GM12865 (cell line): ENCODE results near the gene FSHB.
"Not testable (repeated sequence)": the region's sequence is repeated elsewhere in the genome, so short reads cannot be mapped to it uniquely, and the experiment has no call there.

Experiments
- DNase-seq: peaks from one replicate; pipeline ENCODE4 v3.0.0; 2010; ENCODE audit warnings: low read depth
- H3K4me3 ChIP-seq: 2 replicates; pipeline ENCODE4 v1.5.1; 2011; ENCODE audit warnings: mild to moderate bottlenecking, low read depth, low read length, control low read depth
- TF ChIP-seq, protein P1 (sequence below): IDR thresholded peaks from 2 replicates; pipeline ENCODE4 v1.5.1; 2011; ENCODE audit warnings: low read length, control low read depth, low read depth, inconsistent platforms; ENCODE audit not compliant: insufficient read depth; ENCODE audit errors: missing control alignments

FSHB gene

GRCh38 chr11:30230714-30231113 is at the start of gene FSHB:
FSHB (plus strand) TSS chr11:30231014; CDS start chr11:30231903, 889 bp downstream.
- no peak within 1 kb of the TSS for H3K4me3 ChIP-seq
- no peak for DNase-seq
- TF ChIP-seq, protein P1, sequence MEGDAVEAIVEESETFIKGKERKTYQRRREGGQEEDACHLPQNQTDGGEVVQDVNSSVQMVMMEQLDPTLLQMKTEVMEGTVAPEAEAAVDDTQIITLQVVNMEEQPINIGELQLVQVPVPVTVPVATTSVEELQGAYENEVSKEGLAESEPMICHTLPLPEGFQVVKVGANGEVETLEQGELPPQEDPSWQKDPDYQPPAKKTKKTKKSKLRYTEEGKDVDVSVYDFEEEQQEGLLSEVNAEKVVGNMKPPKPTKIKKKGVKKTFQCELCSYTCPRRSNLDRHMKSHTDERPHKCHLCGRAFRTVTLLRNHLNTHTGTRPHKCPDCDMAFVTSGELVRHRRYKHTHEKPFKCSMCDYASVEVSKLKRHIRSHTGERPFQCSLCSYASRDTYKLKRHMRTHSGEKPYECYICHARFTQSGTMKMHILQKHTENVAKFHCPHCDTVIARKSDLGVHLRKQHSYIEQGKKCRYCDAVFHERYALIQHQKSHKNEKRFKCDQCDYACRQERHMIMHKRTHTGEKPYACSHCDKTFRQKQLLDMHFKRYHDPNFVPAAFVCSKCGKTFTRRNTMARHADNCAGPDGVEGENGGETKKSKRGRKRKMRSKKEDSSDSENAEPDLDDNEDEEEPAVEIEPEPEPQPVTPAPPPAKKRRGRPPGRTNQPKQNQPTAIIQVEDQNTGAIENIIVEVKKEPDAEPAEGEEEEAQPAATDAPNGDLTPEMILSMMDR: no peak

DNA sequence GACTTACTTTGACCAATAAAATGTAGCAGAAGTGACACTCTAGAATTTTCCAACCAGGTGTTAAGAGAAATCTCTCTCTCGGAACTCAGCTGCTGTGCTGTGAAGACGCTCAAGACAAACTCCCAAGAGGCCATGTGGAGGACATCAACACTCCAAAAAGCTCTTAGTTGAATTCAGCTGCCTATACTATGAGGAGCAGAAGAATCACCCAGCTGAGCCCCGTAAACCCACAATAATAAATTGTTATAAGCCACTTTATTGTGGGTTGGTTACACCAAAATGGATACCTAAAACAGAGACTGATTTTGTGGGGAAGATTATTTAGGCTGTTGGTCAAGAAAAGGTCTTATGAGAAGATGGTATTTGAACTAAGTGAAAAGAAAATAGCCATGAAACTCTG is 44.1 kb upstream of the FSHB start:
- no peak overlapping the region for H3K4me3 ChIP-seq
- DNase-seq: no peak
- TF ChIP-seq, protein P1: no peak

GRCh38 chr11:30192620-30193019 is 38.2 kb upstream of the FSHB start:
- TF ChIP-seq, protein P1: no peak
- H3K4me3 ChIP-seq: no peak overlapping the region
- no peak for DNase-seq

- no peak overlapping the region for H3K4me3 ChIP-seq
- TF ChIP-seq, protein P1: peak; percentile 87
- DNase-seq: peak; percentile 70
Observed at GRCh38 chr11:30196400-30197206, 34.2 kb upstream of the FSHB start.

DNA sequence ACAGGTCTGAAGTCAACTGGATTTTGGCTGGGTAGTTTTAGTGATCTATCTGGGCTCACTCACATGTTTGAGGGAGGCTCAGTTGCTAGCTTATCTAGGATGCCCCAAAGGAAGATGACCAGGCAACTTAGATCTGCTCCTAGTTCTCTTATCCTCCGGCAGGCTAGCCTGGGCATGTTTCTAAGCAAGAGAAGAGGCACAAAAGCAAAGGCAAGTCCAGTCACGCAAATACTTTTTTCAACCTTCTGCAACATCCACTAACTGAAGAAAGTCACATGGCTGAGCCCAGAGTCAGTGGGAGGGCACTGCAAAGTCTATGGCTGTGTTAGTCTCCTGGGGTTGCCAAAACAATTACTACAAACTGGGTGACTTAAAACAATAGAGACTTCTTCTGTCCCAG is 32.9 kb upstream of the FSHB start:
- peak; percentile 25 for DNase-seq
- H3K4me3 ChIP-seq: no peak overlapping the region
- TF ChIP-seq, protein P1: no peak

DNA sequence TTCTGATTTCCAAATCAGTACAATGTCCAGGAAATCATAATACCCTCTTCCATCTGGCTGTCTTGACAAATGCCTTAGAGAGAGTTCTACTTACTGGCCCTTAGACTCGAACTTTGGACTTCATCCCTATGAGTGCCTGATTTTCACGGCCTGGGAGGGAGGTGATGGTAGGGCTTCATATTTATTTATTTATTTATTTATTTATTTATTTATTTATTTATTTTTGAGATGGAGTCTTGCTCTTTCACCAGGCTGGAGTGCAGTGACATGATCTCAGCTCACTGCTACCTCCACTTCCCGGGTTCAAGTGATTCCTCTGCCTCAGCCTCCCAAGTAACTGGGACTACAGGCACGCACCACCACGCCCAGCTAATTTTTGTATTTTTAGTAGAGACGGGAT is 27.8 kb upstream of the FSHB start:
- not testable (repeated sequence) for DNase-seq, H3K4me3 ChIP-seq

DNA sequence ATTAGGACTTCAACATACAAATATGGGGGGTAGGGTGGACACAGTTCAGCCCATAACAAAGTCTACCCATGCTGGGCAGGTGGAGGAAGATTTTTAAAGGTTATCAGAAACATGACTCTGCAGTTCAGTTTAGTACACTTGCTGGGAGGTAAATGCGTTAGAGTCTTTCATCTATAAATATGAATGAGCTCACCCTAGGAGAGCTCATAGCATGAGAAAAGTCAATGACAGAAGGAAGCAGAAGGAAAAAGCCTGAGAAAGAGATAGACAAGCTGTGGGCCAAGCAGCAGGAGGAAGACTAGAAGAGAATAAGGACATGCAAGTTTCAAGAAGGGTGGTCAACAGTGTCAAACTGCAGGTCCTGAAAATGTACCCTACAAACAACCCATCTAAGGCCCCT is 27.0 kb upstream of the FSHB start:
- DNase-seq: no peak
- no peak overlapping the region for H3K4me3 ChIP-seq
- TF ChIP-seq, protein P1: no peak
